ENCODE data around the gene IGFALS.

Gene IGFALS

DNA sequence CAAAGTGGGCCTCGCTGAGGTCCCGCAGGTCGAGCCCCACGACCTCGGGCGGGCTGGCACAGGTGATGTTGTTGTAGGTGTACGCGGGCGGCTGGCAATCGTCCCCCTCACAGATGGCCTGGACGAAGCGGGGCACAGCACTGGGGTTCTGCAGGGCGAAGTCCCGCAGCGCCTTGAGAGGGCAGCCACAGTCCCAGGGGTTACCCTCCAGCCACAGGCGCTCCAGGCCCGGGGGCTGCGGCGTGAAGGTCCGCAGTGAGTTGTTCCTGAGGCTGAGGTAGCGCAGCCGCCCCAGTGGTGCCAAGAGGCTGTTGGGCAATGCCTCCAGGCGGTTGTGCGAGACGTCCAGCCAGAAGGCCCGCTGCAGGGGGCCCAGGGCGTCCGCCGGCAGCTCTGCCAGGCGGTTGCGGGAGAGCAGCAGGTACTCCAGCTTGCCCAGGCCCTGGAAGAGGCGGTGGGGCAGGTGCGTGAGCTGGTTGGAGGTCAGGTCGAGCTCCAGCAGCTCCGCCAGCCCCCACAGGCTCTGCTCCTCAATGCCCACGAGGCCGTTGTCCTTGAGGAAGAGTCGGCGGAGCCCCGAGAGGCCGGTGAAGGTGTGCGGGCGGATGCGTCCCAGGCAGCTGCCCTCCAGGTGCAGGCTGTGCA is 2.8 kb downstream of the IGFALS start:
- in situ Hi-C loops (cut with HindIII; ENCODE audit: low sequenced_read_pairs) = no loop called here

DNA sequence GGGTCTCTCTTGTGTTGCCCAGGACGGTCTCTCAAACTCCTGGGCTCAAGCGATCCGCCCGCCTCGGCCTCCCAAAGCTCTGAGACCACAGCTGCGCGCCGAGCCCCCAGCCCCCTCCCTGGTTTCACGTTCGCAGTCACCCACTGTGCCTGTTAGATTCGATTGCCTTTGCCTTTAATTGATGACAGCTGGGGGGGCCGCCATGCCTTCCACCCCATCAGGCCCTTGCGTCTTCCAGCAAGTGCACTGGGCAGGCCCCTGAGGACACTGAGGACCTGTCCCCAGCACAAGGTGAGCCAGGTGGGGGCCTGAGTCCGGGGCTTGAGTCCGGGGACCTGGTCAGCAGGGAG is 3.3 kb downstream of the IGFALS start:
- in situ Hi-C loops (cut with HindIII; ENCODE audit: low sequenced_read_pairs) = no loop called here

DNA sequence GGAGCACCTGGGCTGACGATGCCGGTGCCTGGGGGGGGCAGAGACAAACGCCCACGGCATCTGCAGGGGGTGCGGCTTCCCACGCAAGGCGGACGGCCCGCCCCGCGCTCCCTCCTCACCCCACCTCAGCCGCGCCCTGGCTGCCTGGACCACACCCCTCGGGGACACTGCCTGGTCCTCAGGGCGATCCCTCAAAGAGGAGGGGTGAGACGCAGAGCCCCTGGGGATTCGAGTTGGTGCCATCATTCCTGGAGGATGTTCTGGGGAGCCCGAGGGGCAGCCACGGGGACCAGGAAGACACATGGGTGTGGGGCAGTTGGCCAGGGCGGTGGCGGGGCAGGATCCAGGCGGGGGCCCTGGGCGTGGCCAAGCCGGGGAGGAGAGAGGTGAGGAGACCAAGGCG is 3.9 kb downstream of the IGFALS start:
- in situ Hi-C loops (cut with HindIII; ENCODE audit: low sequenced_read_pairs) = no loop called here

DNA sequence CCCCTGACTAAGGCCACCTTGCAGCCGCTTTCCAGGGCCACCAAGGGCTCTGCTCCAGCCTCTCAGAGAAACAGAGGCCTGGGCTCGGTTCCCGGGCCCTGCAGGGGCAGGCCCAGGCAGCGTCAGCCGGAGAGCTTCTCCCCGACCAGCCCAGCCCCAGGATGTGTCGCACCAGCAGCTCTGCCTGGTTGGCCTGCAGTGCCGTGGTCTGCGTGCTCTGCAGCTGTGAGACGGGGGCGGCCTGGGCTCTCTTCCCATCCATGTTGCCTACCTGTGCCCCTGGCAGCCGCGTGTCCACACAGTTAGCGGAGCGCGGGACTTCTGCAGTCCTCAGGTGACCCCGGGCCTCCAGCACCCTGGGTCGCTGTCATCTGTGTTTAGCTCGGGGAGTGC is 4.8 kb downstream of the IGFALS start:
- in situ Hi-C loops (cut with HindIII; ENCODE audit: low sequenced_read_pairs) = no loop called here

DNA sequence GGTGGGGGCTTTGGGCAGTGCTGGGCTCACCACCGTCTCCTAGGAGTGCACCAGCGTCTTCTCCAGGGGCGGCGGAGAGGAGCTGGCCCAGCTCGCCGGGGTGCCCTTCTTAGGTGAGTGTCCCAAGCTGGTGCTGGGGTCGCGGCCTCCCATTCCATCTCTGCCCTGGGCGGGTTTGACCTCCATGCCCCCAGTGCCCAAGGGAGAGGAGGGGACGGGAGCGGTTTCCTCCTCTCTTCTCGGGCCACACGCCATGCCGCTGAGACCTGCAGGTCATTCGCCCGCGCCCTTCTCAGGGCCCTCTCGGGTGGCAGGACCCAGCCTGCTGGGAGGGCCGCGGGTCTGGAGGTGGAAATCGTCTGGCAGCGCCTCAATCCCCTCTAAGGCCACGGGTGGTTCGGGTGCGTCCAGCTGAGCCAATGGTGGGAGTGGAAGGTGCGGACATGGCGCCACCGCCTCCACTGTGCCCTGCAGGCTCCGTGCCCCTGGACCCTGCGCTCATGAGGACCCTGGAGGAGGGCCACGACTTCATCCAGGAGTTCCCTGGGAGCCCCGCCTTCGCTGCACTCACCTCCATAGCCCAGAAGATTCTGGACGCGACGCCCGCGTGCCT is 5.3 kb downstream of the IGFALS start:
- in situ Hi-C loops (cut with HindIII; ENCODE audit: low sequenced_read_pairs) = no loop called here

DNA sequence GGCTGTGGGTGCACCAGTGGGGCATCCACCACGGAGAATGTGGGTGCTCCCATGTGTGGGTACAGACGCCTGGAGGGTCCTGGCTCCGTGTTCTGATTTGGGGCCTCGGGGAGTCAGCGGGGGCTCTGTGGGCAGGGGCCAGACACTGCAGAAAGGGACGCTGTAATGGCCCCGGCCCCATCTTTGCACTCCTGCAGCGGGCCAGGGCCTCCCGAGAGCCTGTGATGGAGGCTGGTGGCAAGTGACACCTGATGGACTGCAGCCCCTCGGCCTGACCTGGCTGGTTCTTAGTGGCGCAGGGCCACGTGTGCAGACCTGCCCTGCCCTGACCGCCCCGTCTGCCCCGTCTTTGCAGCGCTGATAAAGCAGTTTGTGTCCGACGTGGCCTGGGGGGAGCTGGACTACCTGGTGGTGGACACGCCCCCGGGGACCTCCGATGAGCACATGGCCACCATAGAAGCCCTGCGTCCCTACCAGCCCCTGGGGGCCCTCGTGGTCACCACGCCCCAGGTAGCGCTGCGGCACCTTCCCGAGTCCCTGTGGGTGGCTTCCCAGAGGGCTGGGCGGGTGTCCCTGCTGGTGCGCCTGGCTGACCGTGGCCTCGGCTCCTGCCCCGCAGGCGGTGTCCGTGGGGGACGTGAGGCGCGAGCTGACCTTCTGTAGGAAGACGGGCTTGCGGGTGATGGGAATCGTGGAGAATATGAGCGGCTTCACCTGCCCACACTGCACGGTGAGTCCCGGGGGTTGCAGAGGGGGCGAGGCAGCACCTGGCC is 6.0 kb downstream of the IGFALS start:
- in situ Hi-C loops (cut with HindIII; ENCODE audit: low sequenced_read_pairs) = no loop called here

DNA sequence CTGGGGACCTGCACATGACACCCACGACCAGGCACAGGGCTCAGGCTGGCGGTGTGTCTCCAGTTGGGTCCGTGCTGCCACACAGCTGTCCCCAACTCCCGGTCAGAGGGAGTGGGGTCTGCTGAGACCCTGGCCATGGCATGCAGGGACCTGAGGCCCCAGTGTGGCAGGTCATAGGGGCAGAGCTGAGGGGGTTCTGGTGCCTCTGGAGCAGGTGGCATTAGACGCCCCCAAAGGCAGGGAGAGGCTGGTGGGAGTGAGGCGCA is 6.5 kb downstream of the IGFALS start:
- in situ Hi-C loops (cut with HindIII; ENCODE audit: low sequenced_read_pairs) = no loop called here

DNA sequence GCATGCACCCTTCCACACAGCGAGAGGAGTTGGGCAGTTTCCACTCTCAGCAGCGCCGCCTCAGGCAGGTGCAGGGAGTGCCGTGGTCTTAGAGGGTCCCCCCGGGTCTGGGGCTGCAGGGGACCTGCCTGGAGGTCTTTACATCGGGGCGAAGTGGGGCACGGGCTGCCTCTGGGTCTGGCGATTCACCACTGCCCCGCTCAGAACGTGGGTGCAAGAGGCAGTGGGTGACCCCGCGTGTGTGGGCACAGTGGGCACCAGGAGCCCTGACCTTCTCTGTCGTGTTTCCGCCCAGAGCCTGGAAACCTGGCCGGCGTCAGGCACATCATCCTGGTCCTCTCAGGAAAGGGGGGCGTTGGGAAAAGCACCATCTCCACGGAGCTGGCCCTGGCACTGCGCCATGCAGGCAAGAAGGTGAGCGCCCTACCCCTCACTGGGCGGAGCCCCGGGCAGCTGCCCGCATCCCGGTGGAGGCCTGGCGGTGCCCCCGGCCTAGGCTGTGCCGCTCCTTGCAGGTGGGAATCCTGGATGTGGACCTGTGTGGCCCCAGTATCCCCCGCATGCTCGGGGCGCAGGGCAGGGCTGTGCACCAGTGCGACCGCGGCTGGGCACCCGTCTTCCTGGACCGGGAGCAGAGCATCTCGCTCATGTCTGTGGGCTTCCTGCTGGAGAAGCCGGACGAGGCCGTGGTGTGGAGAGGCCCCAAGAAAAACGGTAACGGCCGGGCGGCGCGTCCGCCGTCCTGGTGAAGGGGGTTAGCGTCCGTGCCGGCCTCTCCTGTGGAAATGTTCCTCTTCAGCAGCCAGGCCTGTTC is 7.1 kb downstream of the IGFALS start:
- in situ Hi-C loops (cut with HindIII; ENCODE audit: low sequenced_read_pairs) = no loop called here

DNA sequence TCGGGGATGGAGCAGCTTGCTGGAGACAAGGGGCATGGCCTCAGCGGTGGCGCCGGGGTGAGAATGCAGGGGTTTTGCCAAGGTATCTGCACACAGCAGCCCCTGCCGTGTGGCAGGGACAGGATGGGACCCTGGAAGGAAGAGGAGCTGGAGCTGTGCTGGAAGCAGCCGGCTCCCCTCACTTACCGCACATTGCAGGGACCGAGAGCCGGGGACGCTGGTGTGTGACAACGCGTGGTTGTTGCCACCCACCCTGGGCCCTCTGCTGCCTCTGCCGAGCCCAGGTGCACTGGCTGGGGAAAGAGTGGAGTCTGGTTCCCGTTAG is 7.7 kb downstream of the IGFALS start:
- in situ Hi-C loops (cut with HindIII; ENCODE audit: low sequenced_read_pairs) = no loop called here

DNA sequence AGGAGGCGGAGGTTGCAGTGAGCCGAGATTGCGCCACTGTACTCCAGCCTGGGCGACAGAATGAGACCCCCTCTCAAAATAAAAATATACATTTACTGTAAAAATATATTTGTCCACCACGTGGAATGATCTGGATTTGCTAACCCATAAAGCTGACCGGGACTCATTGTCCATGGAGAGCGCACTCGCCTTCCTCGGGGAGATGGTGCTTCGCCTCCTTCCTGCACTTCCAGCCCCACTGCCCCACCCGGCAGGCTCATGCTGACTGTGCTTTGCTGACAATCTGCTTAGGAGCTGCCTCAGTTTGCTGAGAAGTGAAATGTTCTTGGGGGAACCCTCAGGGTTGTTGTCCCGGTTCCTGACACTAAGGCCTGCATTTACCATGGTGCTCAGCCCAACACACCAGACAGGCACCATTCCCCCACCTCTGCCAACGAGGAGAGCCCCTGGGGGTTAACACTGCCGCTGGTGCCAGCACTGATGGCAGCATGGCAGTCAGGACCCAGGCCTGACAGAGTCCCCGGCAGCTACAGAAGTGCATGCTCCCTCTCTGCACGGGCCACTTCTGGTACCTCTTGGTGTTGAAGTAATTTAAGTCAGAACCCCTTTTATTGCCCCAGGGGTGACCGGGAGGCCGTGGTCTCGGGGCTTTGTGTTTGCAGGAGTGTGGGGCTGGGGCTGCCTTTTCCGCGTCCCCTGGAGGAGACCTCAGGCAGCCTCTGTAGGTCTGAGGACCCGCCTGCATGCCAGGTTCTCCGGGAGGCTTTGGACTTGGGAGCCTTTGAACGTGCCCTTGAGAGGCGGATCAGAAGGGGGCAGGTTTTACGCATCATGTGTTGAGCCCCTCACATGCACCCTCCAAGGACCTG is 8.3 kb downstream of the IGFALS start:
- in situ Hi-C loops (cut with HindIII; ENCODE audit: low sequenced_read_pairs) = no loop called here

DNA sequence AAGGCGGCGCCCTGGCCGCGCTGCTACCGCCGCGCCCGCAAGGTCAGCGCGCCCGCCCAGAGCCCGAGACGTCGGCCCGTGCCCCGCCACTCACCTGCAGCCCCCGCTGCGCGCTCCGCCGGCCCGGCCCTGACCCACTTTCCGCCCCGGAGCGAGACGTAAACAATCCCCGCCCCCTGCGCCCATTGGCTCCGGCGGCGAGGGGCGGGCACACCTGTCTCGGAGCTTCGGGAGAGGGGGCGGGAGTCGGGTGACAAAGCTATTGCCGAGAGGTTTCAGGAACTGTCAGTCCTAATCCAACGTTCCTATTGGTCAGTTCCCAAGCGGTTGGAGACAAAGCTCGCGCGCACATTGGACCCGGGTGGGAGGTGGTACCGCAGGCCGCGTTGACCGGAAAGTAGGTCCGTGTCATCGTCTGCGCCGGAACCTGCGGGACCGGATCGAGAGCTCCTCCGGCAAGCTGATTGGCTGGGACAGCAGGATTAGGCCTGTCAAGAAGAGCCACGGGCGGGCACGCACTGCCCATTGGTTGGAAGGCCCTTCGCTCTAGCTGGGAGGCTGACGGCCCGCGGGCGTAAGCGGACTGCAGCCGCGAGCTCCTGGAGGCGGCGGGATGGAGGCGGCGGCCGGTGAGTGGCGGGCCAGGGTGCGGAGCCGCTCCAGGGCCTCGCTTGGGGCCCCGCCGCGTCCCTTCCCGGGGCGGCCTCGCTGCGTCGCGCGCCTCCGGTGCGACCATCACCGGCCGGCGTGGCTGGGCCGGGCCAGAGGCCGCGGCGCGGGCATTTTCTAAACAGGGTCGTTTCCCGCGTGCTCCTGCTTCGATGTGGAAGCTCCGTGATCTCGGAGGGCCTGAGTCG is 10.9 kb downstream of the IGFALS start, which contains the start of the genes NUBP2 and SPSB3:
Gene NUBP2, plus strand, starts transcription at position 553 of the 857 bp plus-strand sequence. Its CDS starts 61 bp downstream, at position 614.
Gene SPSB3, minus strand, starts transcription at position 164 of the 857 bp plus-strand sequence. CDS start 1,088 bp downstream, outside the sequence.
- in situ Hi-C loops (cut with HindIII; ENCODE audit: low sequenced_read_pairs) = no loop called here

DNA sequence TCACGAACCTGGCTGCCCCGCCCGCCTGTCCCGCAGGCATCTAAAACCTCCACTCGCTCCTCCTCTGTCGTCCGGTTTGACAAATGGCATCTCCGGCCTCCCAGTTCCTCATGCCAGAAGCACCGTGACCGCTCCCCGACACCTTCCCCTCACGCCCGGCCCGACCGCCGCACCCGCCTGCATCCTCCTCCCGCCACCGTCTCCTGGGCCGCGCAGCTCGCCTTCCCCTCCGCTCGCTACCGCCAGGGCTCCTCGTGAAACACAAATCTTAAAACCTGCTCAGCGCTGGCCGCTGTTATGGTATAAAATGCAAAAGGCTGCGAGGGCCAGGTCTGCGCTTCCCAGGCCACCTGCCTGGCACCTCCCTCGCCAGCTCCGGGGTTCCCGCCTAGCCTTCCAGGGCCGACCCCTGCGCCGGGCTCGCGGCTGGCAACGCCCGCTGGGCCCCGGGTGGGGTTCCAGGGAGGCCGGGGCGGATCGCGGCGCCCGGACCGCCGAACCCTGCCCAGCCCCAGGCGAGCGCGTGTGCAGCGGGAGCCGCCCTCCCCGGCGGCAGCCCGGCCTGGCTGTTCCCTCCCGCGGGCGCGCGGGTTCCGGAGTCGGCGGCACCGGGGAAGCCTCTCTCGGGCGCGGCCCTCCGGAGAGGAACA is 11.6 kb downstream of the IGFALS start:
- in situ Hi-C loops (cut with HindIII; ENCODE audit: low sequenced_read_pairs) = no loop called here

DNA sequence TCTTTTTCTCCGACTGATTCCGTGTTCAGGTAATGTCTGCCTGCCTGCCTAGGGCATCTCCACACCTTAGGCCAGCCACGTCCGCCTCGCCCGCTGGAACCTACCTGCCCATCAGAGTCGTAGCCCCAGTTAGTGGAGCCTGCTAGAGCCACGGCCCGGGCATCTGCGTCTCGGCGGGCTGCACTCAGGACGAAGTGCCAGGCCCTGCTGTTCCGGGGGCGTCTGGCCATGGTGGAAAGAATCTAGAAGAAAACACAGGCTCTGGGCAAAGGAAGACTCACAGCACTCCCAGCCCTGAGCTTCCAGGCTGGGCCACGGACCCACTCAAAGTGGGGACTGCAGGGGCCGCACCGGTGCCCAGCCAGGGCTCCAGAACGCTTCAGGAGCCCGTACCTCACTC is 12.3 kb downstream of the IGFALS start:
- in situ Hi-C loops (cut with HindIII; ENCODE audit: low sequenced_read_pairs) = no loop called here

DNA sequence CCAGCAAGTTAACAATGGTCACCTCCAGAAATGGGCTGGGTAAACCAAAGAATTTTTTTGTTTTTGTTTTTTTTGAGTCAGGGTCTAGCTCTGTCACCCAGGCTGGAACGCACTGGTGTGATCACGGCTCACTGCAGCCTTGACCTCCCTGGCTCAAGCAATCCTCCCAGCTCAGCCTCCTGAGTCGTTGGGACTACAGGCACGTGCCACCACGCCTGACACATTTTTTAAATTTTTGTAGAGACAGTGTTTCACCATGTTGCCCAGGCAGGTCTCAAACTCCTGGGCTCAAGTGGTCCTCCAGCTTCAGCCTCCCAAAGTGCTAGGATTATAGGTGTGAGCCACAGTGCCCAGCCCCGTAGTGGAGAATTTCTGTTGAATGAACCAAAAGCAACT is 12.8 kb downstream of the IGFALS start:
- in situ Hi-C loops (cut with HindIII; ENCODE audit: low sequenced_read_pairs) = no loop called here

DNA sequence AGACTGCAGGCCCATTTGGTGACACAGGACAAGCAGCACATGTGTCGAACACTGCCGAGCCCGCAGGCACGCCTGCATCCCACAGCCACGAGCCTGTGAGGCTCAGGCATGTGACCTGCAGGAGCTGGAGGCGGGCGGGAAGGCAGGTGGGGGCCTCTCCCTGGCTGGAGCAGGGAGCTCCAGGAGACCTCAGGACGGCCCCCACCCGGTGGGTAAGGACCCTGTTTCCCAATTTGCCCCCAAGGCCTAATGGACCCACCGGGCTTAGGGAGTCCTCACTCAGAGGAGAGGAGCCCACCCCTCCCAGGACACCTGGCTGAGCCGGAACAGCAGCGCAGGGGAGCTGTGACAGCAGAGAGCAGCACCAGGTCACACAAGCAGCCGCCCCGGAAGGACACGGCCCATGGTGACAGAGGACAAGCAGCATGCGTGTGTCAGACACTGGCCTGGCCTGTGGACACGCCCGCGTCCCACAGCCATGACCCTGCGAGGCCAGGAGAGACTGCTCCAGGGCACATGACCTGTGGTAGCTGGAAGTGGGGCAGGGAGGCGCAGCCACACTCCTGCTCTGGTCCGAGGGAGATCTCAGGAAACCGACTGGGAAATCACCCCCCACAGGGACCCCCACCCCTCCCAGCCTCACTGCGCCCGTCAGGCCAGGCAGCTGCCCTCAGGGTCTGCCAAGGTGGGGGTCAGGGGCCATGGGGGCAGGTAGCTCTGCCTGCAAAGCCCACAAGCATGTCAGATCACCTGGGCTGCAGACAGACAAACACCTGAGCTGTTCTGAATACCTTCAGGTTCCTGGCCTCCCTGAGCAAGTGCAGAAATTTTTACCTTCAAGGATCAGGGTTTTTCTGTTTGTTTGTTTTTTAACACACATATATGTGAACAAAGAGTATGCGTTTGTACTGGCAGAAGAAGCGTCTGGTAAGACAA is 13.5 kb downstream of the IGFALS start:
- in situ Hi-C loops (cut with HindIII; ENCODE audit: low sequenced_read_pairs) = no loop called here

DNA sequence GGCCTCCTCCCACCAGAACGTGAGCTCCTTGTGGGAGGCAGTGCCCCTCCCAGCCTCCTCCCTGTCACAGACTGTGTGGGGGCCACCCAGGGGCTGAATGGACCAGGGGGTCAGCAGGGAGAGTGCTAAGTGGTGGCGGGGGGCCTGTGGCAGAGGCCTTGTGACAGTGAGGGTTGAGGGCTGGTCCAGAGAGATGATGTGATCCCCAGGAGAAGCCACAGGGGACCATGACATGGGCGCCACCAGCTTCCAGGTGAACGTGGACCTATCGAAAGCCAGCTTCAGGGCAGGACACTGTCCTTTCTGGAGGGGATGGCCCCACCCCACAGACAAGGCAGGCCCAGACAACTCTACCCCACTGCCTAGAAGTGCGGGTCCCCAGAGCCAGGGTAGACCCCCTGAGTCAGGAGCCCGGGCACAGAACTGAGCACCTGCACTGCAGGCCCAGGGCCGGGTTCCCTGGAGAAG is 14.2 kb downstream of the IGFALS start:
- in situ Hi-C loops (cut with HindIII; ENCODE audit: low sequenced_read_pairs) = no loop called here

DNA sequence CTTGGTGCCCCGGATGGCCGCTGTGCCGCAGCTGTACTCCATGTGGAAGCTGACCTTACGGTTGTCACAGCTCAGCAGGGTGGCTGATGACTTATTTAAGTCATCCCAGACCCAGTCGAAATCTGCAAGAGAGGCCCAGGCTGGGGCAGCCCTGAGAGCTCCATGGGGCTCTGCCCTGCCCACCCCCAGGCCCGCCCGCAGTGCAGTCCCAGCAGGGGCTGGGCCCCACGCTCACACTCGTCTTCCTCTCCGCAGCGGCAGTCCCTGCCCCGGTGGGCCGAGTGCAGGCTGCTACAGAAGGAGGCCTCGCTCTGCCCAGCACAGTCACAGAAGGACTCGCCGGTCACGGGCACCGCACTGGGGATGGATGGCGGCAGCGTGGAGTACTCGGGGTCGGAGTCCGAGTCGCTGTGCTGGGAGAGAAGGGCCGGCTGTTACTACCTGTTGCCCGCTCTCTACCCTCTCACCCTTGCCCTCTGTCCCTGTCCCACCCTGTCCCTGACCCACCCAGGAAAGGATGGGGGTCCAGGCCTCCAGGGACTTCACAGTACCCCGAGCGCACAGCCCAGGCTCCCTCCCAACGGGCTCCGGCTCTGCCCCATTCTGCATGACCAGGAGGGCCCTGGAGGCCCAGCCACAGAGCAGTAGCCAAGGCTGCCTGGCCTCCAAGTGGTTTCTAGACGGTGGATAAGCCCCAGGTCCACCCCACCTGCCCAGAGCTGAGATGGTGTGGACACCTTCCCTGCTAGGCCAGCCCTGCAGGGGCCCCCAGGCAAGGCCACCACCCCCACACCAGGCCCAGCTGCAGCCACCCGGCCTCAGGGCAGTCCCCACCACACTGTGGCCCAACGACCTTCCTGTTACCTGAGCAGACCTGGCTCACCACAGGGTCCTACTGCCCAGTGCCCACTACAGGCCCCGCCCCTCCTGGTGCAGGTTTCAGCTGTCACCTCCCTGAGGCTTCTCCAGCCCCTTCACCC is 15.0 kb downstream of the IGFALS start:
- in situ Hi-C loops (cut with HindIII; ENCODE audit: low sequenced_read_pairs) = no loop called here

All from DLD1 (cell line).